SK-N-SH treated with all-trans-retinoic acid at 6 μM for 48 hours (cell line): Measurements from ENCODE around the gene GPR68.

Experiments used
- CSDC2 ChIP-seq: fragments of 250-450 bp; sonication (Bioruptor Pico); IDR thresholded peaks from 2 replicates; pipeline ENCODE4 v1.5.0; 2020; ENCODE audit warnings: mild to moderate bottlenecking, moderate library complexity
- ISL1 ChIP-seq: fragments of 250-450 bp; sonication (Bioruptor Pico); IDR thresholded peaks from 2 replicates; pipeline ENCODE4 v2.1.2; 2022; ENCODE audit warnings: mild to moderate bottlenecking, moderate library complexity
- PPARA ChIP-seq: fragments of 250-450 bp; sonication (Bioruptor Pico); IDR thresholded peaks from 2 replicates; pipeline ENCODE4 v1.5.0; 2020; ENCODE audit warnings: mild to moderate bottlenecking, borderline replicate concordance
- RARB ChIP-seq: fragments of 250-450 bp; sonication (Bioruptor Pico); IDR thresholded peaks from 2 replicates; pipeline ENCODE4 v1.8.0; 2021; ENCODE audit warnings: mild to moderate bottlenecking, moderate library complexity
- TCF4 ChIP-seq: fragments of 250-450 bp; sonication (Bioruptor Pico); IDR thresholded peaks from 2 replicates; pipeline ENCODE4 v1.8.0; 2021; ENCODE audit warnings: mild to moderate bottlenecking, moderate library complexity, borderline replicate concordance
- ZFP30 ChIP-seq: fragments of 450-650 bp; formaldehyde crosslinking; IDR thresholded peaks from 2 replicates; pipeline ENCODE4 v1.5.0; 2022; ENCODE audit warnings: mild to moderate bottlenecking, moderate library complexity
- ZNF565 ChIP-seq: fragments of 450-650 bp; formaldehyde crosslinking; conservative IDR thresholded peaks from 2 replicates; pipeline ENCODE4 v1.5.0; 2020; ENCODE audit warnings: low read depth, mild to moderate bottlenecking, moderate library complexity
- ZNF70 ChIP-seq: fragments of 450-650 bp; formaldehyde crosslinking; IDR thresholded peaks from 2 replicates; pipeline ENCODE4 v1.5.0; 2020; ENCODE audit warnings: mild to moderate bottlenecking, moderate library complexity
- ZNF8 ChIP-seq: fragments of 450-650 bp; formaldehyde crosslinking; IDR thresholded peaks from 2 replicates; pipeline ENCODE4 v1.5.0; 2020; ENCODE audit warnings: mild to moderate bottlenecking, moderate library complexity
- TF ChIP-seq, protein P1 (sequence below): fragments of 250-450 bp; sonication (Bioruptor Pico); IDR thresholded peaks from 2 replicates; pipeline ENCODE4 v1.8.0; 2020; ENCODE audit warnings: mild to moderate bottlenecking, moderate library complexity, borderline replicate concordance
- TF ChIP-seq, protein P2 (sequence below): fragments of 250-450 bp; sonication (Bioruptor Pico); IDR thresholded peaks from 2 replicates; pipeline ENCODE4 v1.5.0; 2020; ENCODE audit warnings: mild to moderate bottlenecking, moderate library complexity
- TF ChIP-seq, protein P3 (sequence below): fragments of 250-450 bp; sonication (Bioruptor Pico); IDR thresholded peaks from 2 replicates; pipeline ENCODE4 v1.8.0; 2021; ENCODE audit warnings: low read depth, mild to moderate bottlenecking, moderate library complexity, borderline replicate concordance
- TF ChIP-seq, protein P4 (sequence below): fragments of 250-450 bp; sonication (Bioruptor Pico); IDR thresholded peaks from 2 replicates; pipeline ENCODE4 v1.5.1; 2021; ENCODE audit warnings: mild to moderate bottlenecking, moderate library complexity

DNA sequence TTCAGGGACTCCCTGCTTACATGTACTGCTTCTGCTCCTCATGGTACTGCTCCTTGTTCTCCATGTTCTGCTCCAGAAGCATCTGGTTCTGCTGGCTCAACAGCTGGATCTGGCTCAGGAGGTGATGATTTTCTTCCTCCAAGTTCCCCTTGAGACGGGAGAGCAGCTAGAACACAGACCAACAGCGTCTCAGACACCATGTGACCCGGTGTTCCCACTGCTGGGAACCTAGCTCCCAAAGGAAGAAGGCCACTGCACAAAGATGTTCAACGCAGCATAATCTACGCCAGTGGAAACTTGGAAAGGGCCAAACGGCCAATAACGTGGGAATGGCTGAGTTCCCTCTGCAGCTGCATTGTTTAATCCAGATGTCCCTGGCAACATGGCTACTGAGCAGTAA lies 49.6 kb upstream of the GPR68 start:
- TF ChIP-seq ZNF70 (CRISPR knock-in tag) (no peak), RARB (CRISPR knock-in tag) (no peak), ZFP30 (CRISPR knock-in tag) (no peak), PPARA (CRISPR knock-in tag) (no peak), CSDC2 (CRISPR knock-in tag) (no peak), TCF4 (CRISPR knock-in tag) (no peak), ISL1 (CRISPR knock-in tag) (no peak), ZNF565 (CRISPR knock-in tag) (no peak), ZNF8 (CRISPR knock-in tag) (no peak)
- TF ChIP-seq, protein P1, sequence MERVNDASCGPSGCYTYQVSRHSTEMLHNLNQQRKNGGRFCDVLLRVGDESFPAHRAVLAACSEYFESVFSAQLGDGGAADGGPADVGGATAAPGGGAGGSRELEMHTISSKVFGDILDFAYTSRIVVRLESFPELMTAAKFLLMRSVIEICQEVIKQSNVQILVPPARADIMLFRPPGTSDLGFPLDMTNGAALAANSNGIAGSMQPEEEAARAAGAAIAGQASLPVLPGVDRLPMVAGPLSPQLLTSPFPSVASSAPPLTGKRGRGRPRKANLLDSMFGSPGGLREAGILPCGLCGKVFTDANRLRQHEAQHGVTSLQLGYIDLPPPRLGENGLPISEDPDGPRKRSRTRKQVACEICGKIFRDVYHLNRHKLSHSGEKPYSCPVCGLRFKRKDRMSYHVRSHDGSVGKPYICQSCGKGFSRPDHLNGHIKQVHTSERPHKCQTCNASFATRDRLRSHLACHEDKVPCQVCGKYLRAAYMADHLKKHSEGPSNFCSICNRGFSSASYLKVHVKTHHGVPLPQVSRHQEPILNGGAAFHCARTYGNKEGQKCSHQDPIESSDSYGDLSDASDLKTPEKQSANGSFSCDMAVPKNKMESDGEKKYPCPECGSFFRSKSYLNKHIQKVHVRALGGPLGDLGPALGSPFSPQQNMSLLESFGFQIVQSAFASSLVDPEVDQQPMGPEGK (CRISPR knock-in tag): no peak
- TF ChIP-seq, protein P2, sequence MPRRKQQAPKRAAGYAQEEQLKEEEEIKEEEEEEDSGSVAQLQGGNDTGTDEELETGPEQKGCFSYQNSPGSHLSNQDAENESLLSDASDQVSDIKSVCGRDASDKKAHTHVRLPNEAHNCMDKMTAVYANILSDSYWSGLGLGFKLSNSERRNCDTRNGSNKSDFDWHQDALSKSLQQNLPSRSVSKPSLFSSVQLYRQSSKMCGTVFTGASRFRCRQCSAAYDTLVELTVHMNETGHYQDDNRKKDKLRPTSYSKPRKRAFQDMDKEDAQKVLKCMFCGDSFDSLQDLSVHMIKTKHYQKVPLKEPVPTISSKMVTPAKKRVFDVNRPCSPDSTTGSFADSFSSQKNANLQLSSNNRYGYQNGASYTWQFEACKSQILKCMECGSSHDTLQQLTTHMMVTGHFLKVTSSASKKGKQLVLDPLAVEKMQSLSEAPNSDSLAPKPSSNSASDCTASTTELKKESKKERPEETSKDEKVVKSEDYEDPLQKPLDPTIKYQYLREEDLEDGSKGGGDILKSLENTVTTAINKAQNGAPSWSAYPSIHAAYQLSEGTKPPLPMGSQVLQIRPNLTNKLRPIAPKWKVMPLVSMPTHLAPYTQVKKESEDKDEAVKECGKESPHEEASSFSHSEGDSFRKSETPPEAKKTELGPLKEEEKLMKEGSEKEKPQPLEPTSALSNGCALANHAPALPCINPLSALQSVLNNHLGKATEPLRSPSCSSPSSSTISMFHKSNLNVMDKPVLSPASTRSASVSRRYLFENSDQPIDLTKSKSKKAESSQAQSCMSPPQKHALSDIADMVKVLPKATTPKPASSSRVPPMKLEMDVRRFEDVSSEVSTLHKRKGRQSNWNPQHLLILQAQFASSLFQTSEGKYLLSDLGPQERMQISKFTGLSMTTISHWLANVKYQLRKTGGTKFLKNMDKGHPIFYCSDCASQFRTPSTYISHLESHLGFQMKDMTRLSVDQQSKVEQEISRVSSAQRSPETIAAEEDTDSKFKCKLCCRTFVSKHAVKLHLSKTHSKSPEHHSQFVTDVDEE (CRISPR knock-in tag): no peak
- TF ChIP-seq, protein P3, sequence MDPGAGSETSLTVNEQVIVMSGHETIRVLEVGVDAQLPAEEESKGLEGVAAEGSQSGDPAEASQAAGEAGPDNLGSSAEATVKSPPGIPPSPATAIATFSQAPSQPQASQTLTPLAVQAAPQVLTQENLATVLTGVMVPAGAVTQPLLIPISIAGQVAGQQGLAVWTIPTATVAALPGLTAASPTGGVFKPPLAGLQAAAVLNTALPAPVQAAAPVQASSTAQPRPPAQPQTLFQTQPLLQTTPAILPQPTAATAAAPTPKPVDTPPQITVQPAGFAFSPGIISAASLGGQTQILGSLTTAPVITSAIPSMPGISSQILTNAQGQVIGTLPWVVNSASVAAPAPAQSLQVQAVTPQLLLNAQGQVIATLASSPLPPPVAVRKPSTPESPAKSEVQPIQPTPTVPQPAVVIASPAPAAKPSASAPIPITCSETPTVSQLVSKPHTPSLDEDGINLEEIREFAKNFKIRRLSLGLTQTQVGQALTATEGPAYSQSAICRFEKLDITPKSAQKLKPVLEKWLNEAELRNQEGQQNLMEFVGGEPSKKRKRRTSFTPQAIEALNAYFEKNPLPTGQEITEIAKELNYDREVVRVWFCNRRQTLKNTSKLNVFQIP (CRISPR knock-in tag): no peak
- TF ChIP-seq, protein P4, sequence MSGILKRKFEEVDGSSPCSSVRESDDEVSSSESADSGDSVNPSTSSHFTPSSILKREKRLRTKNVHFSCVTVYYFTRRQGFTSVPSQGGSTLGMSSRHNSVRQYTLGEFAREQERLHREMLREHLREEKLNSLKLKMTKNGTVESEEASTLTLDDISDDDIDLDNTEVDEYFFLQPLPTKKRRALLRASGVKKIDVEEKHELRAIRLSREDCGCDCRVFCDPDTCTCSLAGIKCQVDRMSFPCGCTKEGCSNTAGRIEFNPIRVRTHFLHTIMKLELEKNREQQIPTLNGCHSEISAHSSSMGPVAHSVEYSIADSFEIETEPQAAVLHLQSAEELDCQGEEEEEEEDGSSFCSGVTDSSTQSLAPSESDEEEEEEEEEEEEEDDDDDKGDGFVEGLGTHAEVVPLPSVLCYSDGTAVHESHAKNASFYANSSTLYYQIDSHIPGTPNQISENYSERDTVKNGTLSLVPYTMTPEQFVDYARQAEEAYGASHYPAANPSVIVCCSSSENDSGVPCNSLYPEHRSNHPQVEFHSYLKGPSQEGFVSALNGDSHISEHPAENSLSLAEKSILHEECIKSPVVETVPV (CRISPR knock-in tag): no peak
